DOHH2 (cell line): ENCODE measurements around the gene YIPF3.

Experiments used
- EZH2phosphoT487 ChIP-seq: fragments of 200-600 bp; sonication (generic); IDR thresholded peaks from 2 replicates; pipeline ENCODE4 v1.6.1; 2017; ENCODE audit warnings: borderline replicate concordance, mild to moderate bottlenecking, antibody characterized with exemption, low read length, moderate library complexity, mixed read lengths
- TF ChIP-seq, protein P1 (sequence below): fragments of 200-600 bp; sonication (generic); IDR thresholded peaks from one replicate; pipeline ENCODE4 v1.5.1; 2014; ENCODE audit warnings: antibody characterized with exemption, mild to moderate bottlenecking, low read depth, low read length; ENCODE audit not compliant: poor library complexity, severe bottlenecking

DNA sequence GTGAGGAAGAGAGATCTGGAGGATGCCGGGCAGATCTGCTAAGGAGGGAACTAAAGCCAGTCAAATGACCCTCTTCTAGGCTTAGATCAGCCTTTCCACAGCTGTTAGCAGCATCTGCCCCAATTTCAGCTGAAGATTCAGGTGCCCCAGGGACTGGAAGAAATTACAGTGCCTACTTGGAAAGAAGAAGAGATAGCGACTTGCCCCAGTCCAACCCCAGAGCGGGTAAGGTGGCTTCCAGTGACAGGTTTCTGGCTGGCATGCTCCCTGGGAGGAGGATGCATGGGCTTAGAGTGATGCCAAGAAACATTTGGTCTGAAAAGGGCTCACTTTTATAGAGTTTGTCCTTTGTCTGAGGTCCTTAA, 38.7 kb downstream of the YIPF3 start:
- TF ChIP-seq, protein P1, sequence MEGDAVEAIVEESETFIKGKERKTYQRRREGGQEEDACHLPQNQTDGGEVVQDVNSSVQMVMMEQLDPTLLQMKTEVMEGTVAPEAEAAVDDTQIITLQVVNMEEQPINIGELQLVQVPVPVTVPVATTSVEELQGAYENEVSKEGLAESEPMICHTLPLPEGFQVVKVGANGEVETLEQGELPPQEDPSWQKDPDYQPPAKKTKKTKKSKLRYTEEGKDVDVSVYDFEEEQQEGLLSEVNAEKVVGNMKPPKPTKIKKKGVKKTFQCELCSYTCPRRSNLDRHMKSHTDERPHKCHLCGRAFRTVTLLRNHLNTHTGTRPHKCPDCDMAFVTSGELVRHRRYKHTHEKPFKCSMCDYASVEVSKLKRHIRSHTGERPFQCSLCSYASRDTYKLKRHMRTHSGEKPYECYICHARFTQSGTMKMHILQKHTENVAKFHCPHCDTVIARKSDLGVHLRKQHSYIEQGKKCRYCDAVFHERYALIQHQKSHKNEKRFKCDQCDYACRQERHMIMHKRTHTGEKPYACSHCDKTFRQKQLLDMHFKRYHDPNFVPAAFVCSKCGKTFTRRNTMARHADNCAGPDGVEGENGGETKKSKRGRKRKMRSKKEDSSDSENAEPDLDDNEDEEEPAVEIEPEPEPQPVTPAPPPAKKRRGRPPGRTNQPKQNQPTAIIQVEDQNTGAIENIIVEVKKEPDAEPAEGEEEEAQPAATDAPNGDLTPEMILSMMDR, result no peak
- no peak for TF ChIP-seq EZH2phosphoT487
